NCI-H2227 (cell line): ENCODE results near the gene BCL2L1.
"Not testable (repeated sequence)": the region's sequence is repeated elsewhere in the genome, so short reads cannot be mapped to it uniquely, and the experiment has no call there.

Source experiments
- DNase-seq: peaks from one replicate; lab custom pipeline; 2025; ENCODE audit not compliant: unreplicated experiment; lab: John Stamatoyannopoulos, UW

BCL2L1 gene

DNA sequence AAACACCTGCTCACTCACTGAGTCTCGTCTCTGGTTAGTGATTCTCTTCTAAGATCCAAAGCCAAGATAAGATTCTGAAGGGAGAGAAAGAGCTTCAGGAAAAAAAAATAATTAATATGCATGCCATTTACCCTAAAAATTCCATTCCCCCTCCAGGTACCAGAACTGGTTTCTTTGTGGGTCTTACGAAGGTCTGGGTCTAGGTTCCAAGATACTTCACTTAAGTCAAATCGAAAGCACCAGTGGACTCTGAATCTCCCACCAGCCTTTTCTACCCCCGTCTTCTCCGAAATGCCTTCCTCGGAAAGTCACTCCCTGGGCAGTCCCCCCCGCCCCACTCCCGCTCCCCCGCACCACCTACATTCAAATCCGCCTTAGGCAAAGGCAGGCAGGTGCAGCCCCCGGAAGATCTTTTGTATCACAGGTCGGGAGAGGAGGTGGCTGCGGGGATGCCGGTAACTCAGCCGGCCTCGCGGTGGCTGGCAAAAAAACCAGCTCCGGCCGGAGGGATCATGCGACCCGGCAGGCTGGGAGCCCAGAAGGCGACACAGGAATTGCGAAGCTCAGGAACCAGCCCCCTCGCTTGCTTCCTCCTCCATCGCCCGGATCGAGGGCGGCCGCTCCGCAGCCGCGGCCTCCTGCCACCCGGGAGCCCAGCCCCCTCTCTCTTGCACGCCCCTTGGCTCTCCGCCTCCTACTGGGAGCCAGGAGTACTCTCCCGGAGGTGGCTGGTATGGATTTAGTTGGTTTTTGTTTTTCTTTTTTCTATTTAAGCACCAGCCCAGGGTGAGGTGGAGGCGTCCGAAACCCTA, at the start of gene BCL2L1:
TSS of gene BCL2L1 (minus strand) at position 612 of the 812 bp plus-strand sequence. CDS start 650 bp downstream, outside the sequence.
- peak; percentile 91 for DNase-seq

DNA sequence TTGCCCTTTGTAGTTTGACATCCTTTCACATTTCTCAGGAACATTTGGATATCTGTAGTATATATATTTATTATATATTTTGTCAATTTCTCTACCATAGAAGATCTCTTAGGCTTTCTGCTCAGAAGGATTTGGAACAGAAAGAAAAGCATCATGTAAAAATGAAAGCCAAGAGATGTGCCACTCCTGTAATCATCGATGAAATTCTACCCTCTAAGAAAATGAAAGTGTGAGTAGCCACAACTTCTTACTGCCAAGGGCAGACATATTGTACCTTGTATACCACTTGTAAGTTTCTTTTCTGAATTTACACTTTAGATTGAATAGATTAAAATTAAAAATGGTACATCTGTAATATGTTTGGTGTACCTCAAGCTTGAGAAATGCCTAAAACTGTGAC, 47.6 kb upstream of the BCL2L1 start:
- DNase-seq = no peak

DNA sequence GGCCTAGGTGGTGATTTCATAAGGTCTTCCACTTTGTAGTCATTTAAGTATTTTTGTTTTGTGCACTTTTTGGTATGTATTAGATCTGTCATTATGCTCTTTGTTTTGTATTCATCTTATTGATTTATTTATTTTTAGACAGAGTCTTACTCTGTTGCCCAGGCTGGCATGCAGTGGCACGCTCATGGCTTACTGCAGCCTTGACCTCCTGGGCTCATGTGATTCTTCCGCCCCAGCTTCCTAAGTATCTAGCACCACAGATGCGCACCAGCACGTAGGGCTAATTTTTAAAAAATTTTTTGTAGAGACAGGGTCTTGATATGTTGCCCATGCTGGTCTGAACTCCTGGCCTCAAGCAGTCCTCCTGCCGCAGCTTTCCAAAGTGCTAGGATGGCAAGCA, 47.0 kb upstream of the BCL2L1 start:
- DNase-seq = no peak

DNA sequence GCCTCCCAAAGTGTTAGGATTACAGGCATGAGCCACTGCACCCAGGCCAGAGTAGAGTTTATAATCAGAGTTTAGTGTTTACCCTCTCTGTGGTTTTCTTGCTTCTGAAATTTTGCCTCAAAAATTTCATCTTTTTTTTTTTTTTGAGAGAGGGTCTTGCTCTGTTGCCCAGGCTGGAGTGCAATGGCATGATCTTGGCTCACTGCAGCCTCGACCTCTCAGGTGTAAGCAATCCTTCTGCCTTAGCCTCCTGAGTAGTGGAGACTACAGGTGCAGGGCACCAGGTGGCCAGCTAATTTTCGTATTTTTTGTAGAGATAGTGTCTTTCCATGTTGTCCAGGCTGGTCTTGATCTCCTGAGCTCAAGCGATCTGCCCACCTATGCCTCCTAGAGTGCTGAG, 45.1 kb upstream of the BCL2L1 start:
- no peak for DNase-seq

DNA sequence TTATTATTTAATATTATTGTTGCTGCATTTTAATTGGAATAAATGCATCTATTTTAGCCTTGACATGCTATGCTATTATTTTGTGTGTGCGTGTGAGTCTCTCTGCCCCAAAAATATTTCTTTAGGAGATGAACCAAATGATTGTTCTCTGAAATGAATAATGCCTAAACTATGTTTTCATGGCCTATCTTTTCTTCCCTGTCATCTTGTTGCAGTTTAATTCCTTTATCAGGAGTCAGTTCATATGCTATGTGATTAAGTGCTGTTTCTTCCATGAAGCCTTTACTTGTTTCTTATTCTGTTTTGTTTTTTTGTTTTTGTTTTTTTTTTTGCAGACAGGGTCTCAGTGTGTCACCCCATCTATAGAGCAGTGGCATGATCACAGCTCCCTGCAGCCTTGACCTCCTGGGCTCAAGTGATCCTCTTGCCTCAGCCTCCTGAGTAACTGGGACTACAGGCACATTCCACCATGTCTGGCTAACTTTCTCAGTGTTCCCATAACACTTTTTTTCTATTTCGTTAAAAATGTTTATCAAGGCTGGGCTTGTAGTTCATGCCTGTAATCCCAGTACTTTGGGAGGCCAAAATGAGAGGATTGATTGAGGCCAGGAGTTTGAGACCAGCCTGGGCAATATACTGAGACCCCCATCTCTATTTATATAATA, 42.1 kb upstream of the BCL2L1 start:
- no peak for DNase-seq

DNA sequence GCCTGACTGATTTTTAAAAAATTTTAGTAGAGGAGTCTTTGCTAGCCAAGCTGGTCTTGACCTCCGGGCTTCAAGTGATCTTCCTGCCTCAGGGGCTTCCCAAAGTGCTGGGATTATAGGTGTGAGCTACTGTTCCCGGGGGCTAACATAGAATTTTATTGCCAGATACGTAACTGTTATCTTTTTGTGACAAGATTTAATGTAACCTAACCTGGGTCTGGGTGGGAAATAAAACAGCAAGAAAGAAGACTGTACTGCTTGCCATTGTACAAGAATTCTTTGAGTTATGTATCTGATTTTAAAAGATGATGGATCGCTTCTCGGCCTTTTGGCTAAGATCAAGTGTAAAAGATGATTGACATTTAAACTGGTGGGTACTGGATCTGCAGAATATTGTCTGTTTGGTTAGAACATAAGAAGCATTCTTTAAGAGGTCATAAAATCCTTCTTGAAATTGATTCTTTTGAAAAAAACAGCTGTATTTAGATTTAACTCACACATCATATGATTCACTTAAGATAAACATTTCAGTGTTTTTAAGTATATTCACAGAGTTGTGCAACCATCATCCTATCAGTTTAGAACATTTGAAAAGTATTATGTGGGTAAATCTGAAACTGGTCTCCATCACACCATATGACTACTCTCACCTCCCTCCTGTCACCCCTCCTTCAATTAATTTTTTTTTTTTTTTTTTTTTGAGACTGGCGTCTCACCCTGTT, 38.0 kb upstream of the BCL2L1 start:
- no peak for DNase-seq

DNA sequence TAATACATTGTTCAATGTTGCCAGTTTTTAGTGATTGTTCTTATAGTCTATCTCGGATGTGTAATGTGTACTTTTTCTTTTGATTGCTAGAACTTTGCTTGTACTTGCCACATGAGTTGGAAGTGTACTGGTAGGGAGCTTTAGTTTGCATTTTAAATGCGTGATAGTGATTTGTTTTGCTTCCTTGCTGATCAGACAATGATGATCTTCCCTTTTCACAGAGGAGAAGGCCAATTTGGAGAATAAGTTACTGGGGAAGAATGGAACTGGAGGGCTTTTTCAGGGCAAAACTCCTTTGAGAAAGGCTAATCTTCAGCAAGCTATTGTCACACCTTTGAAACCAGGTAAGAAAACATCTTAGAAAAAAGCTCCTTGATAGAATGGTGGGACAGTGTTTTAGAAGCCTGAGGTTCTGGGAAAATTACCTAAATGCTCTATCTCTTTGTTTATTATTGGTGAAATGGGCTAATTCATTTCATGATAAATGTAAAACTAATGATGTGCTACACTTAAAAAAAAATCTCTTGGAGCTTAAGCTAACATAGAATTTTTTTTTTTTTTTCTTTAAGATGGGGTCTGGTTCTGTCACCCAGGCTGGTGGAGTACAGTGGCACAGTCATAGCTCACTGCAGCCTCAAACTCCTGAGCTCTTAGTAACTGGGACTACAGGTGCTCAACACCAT, 37.3 kb upstream of the BCL2L1 start:
- DNase-seq = no peak

DNA sequence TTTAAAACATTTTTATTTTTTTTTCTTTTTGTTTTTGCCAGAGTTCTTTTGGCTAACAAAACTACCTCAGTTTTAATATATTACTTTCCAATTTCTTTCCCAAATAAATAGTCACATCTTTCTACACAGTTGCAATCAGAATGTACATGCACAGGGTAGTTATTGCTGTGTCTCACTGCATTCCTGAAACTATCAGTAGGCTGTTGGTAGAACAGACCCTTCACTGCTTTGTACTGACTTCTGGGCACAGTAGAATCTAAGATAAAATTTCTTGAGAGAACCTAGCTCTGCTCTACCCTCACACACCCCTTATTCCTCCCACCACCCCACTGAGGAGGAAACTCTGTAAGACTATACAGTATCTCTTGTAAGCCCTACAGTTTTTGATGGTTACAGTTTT, 36.3 kb upstream of the BCL2L1 start:
- DNase-seq = no peak

DNA sequence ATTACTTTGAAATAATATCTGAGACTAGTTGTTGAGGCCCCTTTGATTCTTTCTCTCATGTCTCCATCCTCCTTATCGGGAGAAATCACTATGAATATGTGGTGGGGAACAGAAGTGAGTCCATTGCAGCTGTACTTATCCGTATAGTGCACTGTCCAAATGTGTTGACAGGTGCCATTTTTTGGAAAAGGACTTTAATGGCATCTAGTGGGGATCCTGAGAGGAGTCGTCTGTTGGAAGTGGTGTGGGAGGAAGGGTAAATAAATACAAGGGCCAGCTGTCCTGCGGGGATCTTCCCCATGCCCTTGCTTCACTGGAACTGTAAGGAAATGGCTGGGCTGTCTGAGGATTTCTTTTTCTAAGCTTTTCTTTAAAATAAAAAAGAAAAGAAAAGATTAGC, 35.9 kb upstream of the BCL2L1 start:
- no peak for DNase-seq

DNA sequence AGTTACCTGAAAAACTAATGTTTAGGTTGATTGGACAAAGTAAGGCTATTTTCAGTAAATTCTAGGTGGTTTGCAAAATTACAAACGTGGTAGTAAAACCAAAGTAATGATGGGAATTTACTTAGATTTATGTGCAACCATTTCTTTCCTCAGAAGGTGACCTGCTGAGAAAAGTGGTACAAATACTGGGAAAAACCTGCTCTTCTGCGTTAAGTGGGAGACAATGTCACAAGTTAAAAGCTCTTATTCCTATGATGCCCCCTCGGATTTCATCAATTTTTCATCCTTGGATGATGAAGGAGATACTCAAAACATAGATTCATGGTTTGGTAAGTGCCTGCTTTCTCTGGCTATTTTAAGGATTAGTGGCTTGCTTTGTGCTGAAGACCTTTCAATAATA, 34.6 kb upstream of the BCL2L1 start:
- peak; percentile 92 for DNase-seq

DNA sequence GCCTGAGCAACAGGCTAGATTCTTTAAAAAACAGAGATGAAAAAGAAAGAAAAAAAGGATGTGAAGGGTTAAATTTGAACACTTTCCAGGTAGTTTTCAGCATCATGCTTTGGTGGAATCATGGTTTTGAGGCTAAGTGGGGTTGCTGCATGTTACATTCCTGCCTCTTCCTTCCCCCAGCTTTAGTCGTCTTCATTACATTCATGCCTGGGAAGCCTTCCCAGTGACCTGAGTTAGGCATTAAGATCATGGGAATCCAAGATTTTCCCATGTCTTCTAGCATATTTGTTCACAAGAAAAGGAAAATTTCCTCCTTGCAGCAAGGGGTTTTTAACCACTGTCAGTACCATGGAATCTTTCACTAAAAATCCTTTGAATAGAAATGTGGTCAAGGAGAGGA, 28.5 kb upstream of the BCL2L1 start:
- DNase-seq = no peak

DNA sequence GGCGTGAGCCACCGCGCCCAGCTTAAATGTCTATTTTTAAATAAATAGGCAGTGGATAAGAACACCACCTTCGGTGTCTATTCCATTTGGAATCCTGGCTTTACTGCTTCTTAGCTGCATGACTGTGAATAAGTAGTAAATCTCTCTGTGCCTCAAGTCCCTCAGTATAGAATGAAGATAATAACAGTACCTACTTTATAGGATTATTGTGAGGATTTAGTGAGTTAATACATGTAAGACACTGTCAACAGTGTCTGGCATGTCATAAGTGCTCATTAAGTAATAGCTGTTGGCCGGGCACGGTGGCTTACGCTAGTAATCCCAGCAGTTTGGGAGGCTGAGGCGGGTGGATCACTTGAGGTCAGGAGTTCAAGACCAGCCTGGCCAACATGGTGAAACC, 26.6 kb upstream of the BCL2L1 start:
- no peak for DNase-seq

DNA sequence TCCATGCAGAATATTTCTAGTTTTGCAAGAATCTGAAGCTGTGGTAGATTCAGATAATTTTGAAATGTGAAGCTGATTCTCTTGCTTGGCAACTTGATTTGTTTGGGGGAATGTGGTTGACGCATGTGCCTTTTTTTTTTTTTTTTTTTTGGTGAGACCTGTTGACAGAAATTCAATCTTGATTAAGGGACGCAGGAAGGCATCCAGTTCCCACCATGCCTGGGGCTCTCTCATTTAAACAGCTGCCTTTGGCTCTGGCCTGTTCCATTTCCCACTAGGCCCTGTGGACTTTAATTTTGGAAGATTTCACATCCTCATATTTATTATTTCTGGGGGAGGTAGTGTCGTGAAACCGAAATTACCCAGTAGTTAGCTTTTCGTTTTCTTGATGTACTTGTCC, 25.0 kb upstream of the BCL2L1 start:
- no peak for DNase-seq

DNA sequence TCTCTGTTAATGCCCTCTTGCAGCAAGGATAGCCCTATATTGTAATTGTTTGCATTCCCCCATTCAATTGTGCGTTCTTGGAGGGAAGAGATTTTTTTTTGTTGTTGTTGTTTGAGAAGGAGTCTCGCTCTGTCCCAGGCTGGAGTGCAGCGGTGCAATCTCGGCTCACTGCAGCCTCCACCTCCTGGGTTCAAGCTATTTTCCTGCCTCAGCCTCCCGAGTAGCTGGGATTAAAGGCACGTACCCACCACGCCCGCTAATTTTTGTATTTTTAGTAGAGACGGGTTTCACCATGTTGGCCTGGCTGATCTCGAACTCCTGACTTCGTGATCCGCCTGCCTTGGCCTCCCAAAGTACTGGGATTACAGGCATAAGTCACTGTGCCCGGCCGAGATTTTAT, 24.4 kb upstream of the BCL2L1 start:
- not testable (repeated sequence) for DNase-seq

DNA sequence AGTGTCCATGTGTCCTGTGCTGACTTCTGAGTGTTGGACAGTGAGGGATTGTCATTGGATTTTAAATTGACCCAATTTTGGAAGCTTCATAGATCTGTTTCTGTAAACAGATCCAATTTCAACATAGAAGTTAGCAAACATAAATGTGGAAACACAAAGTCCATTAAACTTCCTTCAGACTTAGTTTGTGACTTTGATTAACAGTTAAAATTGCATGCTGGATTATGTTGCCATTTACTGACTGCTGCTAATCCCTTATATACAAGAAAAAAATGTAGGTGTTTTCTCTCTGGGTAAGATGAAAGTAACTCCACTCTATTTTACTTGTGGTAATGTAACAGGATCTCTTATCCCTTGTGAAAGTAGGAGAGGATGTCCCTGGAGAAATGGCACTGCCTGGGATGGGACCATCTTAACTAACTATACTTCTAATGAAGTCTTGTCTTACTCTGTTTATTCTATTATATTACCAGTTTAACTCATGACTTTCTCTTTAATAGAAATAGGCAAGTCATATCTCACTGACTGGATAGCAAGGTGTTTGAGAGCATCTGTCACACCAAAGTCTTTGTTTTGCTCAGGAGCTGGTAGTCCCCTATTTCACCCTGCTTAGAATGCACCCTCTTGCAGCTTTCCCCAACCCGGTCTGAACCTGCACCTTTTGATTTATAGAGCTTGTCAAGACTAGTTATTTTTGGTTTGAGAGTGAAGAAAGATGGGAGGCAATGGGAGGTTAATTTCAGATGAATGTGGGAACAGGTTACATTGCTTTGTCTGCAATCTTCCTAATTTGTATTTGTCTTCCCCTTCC, 23.6 kb upstream of the BCL2L1 start:
- peak; percentile 34 for DNase-seq

DNA sequence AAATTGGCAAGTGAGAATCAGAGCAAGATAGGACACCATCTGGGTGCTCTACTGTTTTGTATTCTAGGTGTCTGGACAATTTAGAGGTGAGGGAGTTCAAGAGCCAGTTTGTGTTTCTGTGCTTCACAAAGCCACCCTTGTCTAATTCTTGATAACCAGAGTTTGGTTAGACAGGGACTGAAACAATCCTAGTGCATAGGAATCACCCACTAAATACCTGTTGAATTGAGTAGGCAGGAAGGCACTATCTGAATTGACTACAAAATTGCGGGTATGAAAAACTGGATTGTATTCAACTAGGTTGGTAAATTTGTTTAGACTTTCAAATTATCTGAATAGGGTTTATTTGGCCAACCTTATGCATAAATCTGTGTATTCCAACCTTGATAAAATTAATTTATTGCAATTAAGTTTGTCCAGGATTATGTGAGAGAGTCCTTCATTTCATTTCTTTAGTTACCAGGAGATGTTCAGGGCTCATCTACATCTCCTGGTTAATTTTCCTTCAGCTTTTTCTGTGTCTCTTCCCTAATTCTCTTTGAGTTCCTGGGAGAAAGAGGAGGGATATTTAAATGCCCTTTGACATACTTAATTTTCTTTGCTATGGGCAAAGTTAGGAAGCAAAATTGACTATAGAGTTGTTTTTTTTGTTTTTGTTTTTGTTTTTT, 18.1 kb upstream of the BCL2L1 start:
- no peak for DNase-seq

DNA sequence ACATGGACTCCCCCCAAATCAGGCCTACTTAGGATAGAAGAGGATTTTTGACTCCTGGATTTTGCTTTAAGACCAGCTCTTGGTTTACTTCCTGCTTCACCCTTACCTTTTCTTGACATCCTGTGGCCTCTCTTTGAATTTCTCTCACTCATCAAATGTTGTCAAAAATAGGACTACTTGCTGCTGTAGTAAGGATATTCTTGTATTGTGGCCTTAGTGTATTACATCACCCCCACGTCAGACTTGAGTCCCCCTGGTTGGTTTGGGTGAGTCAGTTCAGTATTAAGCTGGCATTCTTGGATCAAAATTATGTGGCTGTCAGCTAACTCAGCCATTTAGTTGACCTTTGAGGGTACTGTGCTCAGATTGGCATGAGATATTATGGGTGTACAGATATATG, 17.5 kb upstream of the BCL2L1 start:
- no peak for DNase-seq

DNA sequence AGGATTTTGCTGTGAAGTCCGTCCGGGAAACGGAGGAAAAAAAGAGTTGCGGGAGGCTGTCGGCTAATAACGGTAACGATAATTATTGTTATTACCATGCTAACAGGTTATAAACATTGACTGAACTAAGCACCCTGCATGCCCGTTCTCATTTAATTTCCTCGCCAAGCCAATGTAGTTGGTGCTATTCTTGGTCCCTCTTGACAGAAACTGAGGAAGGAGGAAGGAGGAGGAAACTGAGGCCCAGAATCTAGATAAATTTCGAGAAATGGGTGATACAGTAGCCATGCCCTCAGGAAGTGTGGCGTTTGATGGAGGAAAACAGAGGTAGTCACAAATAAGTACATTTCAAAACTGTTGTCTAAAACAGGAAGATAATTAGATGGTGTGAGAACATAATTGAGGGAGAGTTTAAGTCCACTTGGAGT, 16.9 kb upstream of the BCL2L1 start:
- DNase-seq = no peak

DNA sequence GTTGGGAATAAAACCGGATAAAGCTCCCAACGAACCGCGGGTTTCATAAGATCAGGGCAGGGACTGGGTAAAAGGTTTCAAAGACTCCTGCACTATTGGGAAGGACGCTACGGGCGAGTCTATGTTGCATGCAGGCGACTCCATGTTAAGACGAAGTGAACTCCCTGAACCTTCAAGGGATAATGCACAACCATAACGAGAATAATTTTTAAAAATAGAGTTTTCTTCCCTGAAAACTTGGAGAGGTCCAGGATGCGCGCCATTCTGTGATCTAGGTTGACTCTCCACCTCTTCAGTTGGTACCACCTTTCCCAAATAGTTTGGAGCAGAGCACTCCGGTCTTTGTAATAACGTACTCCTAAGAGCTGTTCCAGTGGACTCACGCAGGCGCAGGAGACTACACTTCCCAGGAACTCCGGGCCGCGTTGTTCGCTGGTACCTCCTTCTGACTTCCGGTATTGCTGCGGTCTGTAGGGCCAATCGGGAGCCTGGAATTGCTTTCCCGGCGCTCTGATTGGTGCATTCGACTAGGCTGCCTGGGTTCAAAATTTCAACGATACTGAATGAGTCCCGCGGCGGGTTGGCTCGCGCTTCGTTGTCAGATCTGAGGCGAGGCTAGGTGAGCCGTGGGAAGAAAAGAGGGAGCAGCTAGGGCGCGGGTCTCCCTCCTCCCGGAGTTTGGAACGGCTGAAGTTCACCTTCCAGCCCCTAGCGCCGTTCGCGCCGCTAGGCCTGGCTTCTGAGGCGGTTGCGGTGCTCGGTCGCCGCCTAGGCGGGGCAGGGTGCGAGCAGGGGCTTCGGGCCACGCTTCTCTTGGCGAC, 16.3 kb upstream of the BCL2L1 start, which contains the start of gene TPX2:
TSS of gene TPX2 (plus strand) at position 562 of the 821 bp plus-strand sequence. CDS start 18,187 bp downstream, outside the sequence.
- DNase-seq = peak; percentile 98
